Renal cortical epithelial cell (primary cell): ENCODE data around the gene PPIL1. TPM values are rescaled to one million over a fixed set of nuclear protein-coding genes. Genes with fewer than 3 reads are reported as not detected.
A peak's percentile ranks its signal among the peaks of the same experiment; 100 is the strongest.

Source experiments
- DNase-seq: peaks from one replicate; pipeline ENCODE4 v3.0.0-alpha.2; 2011; ENCODE audit warnings: low read depth
- total RNA-seq: library from RNA; depleted of rRNA; stranded (reverse); fragments of >200 nt; gene quantifications from 2 replicates; pipeline ENCODE4 v1.2.3, GENCODE V29; 2014

Gene PPIL1
- total RNA-seq, 1 donor from 2014 or later, result 29.6 TPM

DNA sequence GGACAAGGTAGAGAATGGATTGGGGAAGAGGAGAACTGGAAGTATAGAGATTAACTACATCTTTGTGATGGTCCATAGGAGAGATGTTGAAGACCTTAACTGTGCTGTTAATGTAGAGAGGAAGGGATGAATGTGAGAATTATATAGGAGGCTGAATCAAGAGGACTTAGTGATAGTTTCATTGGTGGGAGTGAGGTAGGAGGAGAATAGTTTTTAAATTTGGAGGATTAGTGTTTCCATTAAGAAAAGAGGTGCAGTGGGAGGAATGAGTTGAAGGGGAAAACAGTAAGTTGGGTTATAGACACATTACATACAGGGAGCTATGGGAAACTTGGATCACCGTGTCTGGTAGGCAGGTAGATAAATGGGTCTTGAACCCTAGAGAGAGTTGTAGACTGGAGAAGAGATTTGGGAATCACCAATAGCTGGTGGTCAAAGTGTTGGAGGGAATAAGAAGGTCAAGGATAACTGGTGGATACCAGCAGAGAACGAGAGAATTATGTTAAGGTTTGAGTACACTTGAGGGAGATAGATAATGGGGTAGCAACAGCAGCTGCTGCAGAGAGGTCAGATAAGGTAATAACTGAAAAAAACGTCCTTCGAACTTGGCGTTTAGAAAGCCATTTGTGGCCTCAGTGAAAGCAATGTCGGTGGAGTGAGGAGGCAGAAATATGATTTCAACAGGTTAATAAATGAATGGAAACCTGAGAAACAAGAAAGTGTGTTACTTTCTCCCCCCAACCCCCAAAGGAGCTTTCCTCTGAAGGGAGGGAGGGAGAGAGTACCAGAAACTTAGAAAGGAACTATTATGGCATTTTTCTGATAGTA lies 14.3 kb upstream of the PPIL1 start:
- DNase-seq, result no peak

DNA sequence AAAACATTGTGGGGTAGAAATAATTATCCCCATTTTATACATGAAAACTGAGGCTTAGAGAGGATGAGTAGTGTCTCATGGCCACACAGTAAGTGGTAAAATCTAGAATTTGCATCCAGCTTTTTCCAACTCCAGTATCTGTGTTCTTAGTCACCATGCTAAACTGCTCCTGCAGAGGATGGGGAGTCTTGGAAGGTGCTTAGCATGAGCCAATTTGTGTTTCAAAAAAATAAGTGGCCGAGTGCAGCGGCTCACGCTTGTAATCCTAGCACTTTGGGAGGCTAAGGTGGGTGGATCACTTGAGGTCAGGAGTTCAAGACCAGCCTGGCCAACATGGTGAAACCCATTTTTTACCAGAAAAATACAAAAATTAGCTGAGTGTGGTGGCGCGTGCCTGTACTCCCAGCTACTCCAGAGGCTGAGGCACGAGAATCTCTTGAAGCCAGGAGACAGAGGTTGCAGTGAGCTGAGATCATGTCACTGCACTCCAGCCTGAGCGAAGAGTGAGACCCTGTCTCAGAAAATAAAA lies 13.6 kb upstream of the PPIL1 start:
- no peak for DNase-seq

DNA sequence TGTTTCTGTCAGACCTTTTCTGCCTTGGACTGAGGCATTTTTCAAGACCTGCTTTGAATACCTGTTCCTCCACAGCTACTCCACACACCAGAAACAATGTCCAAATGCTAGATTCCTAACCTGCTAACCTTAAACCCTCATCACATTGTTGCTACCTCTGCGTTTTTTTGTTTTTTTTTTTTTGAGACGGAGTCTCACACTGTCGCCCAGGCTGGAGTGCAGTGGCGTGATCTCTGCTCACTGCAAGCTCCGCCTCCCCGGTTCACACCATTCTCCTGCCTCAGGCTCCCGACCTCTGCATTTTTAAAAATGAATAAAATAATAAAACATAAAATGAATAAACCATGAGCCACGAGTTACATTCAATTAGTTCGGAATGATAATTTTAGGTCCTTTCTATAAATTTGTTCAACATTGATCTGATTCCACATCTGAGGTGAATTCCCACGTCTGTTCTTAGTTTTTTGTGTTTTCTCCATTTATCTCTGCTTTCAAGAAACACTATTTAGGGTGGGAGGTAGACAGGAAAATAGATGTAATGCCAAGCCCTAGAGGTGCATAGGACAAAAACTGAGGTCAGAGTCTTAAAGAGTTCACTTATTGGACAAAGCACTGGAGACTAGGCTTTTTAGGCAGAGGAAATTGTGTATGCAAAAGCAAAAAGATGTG lies 12.5 kb upstream of the PPIL1 start:
- no peak for DNase-seq

DNA sequence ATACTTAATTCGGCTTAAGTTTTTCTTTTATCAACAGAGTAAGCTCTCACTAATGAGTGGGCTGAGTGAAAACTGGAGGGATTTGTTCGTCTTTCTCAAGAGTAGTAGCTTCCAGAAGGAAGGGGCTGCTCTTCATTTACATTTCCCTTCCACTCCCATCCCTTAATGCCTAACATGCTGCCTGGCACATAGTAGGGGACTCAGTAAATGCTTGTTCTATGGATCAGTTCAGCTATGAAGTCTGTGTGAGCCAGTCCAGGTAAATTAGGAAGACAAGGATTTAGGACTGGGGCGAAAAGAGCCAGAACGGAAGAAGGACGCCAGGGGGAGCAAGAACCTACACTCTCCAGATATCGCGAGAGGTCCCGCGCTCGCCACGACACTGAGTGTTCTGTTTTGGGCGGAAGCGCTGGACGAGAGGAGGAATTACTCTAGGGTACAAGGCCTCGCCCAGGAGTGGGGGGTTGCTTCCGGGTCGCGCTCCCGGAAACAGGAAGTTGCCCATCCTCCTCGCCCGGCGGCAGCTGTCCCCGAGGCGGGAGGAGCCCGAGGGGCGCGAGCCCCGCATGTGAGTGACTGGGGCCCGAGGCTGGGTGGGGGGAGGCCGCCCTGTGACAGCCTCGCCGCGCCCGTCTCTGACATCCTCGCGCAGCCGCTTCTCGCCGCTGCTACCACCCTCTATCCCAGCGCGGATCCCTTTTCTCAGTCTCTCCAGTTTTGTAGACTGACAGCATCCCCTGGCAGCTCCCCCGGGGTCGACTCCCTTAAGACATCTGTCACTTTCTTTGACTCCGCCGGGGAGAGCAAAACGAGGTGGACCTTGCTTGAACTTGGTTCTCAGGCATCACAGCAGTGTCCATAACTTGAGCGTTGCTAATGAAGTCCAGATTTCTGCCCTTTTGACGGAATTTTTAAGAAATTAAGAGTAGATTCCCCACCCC lies 11.1 kb upstream of the PPIL1 start, which contains the start of gene C6orf89:
Gene C6orf89 (plus strand): TSS at position 492 of the 941 bp plus-strand sequence. CDS start 13,493 bp downstream, outside the sequence.
- peak; percentile 93 for DNase-seq

DNA sequence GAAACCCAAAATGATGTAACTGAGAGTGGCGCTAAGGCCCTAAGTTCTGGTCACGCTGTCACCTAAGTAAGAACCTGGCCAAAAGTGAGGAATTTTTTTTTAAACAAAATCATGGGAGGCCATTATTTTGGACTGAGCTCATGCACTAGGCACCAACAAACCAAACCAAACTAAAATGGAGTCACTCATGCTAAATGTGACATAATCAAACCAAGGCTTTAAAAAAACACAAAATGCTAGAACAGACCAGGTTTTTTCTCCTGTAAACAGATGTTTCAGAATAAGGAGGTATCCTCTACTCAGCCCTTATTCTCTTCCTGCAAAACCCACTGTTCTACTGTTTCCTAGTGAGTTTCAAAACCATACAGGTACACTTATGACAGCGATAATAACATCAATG lies 10.0 kb upstream of the PPIL1 start:
- no peak for DNase-seq

DNA sequence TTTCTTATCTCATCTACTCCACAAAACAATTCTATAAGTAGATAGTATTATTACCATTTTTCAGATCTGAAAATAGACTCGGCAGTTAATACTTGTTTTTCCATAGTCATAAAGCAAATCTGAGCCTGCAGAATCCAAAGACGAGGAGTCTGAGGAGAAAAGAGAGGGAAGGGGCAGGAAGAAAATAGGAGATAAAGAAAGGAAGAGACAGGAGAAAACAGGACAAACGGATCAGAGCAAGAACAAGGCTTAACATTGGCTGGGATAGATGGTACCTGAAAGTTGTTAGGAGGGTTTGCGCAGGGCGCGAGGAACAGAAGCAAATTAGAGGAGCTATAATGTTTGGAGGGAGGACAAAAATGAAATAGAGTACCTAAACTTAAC lies 639 bp upstream of the PPIL1 start:
- no peak for DNase-seq

DNA sequence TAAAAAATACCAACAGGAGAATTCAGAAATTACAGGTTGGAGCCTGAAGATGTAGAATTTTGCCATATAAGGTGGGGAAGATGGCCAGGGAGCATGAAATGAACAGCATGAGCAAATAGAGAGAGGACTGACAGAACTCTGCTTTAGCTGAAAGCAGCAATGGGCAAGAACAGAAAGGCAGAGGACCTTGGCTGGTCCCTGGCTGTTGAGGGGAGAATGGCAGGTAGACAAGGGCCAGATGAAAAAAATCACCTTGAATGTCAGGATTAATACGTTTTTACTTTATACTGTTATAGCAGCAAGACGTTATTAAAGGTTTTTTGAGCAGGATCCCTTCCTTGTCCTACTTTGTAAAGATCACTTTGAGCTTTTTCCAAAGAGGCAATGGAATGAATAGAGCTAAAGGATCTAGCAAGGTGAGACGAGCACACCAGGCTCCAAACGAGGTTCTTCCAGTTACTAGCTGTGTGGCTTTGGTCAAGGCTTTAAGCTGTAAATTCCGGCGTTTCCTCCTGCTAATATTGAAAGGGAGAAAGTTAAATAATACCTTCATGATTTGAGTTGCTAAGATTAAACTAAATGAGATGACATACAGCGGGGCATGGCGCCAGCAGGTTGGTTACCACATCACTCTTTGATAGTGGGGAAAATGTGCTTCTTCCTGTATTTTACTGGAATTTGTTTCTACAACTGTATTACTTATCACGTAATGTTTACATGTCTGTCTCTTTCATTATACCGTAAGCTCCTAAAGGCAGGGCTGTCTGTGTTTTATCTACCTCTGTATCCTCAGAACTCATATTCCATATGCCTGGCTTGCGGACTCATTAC lies 776 bp downstream of the PPIL1 start:
- peak; percentile 28 for DNase-seq

DNA sequence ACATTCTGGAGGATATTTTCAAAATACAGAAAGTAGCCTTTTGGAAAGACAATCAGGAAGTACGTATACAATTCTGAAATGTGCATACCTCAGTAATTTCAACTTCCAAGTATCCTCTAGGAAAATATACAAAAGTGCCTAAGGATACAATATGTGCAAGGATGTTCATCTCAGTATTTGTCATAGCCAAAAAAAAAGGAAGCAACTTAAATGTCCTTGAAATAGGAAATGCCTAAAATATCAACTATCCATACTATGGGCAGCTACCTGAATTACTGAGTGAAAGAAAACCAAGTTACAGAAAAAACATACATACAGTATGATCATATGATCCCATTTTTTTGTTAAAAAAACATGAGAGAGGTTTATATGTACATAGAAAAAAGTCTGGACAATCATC lies 1.5 kb downstream of the PPIL1 start:
- DNase-seq, result no peak

DNA sequence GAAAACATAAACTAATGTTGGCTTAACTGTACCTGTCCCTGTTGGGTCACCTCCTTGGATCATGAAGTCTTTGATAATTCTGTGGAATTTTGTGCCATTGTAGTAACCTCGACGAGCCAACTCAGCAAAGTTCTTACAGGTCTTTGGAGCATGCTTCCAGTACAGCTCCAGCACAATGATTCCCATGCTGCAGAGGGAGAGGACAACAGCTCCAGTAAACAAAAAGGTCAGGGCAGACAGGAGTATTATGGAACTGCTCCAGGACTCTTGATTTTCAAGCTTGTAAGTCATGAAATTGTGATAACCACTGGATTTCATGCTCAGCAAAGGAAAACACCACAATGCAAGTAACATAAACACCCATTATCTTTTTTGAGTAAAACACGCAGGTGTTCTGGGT lies 2.9 kb downstream of the PPIL1 start:
- DNase-seq, result no peak

DNA sequence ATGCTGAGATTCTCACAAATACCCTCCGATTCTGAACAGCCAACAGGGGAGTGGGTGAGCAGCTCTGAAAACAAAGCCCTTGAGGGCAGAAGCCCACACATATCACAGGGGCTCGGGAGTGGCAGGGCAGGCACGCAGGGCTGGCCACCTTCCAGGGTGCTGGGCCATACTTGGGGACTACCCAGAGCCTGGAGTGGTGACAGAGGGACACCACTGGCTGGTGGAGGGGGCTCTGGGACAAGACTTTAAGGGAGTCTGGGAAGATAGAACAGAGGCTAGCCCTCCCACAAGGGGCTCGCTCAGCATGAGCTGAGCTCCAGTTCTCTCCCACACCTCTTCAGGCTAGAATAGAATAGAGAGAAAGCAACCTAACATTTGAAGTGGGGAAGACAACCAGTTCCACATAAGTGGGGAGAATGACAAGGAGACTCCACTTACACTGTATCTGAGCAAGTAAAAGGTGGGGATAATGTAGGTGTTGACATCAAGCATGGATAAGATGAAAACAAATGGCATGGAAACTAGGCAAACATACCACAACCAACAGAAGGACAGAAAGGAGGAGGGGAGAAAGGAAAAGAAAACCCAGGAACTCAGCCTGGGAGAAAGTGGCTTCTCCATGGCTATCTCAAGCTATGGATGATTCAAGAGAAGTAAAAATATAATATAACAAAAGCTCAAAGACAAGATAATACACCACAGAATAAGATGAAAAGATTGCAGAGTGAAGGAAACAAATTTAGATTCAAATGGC lies 7.0 kb downstream of the PPIL1 start:
- DNase-seq, result no peak

DNA sequence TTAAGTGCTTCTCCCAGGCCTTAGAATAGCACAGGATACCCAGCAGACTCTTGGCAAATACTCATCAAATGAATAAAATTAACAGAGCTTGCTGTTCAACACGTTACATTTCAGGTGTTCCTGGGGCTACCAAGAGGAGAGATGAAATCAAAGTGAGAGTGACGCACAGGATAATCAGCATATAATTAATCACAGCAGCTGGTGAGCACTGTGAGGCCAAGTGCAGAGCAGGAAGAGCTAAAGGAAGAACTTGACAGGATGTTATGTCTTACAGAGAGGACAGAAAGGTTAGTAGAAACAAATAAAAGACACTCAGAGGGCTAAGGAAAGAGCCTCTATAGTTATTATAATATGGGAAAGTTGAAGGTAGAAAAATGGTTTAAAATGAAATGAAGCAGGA lies 8.8 kb downstream of the PPIL1 start:
- DNase-seq, result no peak

DNA sequence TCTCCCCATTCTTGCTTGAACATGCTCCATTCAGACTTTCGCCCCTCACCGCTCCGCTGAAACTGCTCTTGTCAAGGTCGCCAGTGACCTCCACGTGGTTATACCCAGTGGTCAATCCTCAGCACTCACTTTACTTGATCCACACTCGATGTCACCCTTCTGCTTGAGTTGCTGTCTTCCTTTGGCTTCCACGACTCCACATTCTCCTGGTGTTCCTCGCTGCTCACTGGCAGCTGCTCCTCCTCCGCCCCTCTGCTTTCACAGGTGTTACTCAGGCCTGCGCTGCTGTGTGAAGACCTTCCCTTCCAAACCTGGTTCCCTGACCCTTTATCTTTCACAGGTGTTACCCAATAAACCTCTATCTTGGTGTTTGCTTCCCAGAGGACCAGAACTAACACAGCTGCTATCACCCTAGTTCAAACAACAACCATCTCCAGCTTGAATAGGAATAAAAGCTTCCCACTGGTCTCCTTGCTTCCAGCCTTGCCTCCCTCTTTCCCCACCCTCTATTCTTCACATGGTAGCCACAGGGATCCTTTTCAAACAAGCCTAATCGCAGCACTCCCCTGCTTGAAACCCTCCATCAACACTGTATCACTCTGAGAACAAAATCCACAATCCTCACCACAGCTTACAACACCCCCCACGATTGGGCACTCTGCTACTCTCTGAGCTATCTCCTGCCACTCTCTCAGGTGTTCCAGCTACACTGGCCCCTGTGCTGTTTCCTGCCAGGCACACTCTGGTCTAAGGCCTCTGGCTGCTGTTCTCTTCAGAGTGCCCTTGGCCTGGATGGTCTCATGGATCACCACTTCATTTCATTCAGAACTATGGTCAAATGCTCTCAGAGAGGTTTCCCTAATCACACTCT lies 10.7 kb downstream of the PPIL1 start:
- no peak for DNase-seq

DNA sequence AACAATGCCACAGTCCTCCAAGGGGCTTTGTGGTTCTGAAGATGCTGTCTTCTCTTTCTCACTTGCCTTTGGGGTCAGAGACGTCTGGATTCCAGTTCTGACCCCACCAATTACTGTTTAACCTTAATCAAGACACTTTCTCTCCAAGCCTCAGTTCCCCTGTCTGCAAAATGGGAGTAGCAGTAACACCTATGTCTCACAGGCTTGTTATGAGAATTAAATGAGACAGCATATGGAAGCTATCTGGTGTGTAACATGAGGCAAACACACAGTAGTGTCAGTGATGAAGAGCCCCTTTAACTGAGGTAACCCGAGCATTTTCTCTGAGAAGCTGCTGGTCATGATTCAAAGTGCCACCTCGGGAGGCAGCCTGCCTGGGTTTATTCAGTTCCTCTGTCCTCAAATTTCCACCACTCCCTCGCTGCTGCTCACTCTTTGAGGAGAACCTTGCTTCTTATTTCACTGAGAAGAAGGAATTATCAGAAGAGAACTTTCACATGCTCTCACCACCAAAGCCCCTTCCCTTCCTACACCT lies 11.7 kb downstream of the PPIL1 start:
- DNase-seq, result no peak

DNA sequence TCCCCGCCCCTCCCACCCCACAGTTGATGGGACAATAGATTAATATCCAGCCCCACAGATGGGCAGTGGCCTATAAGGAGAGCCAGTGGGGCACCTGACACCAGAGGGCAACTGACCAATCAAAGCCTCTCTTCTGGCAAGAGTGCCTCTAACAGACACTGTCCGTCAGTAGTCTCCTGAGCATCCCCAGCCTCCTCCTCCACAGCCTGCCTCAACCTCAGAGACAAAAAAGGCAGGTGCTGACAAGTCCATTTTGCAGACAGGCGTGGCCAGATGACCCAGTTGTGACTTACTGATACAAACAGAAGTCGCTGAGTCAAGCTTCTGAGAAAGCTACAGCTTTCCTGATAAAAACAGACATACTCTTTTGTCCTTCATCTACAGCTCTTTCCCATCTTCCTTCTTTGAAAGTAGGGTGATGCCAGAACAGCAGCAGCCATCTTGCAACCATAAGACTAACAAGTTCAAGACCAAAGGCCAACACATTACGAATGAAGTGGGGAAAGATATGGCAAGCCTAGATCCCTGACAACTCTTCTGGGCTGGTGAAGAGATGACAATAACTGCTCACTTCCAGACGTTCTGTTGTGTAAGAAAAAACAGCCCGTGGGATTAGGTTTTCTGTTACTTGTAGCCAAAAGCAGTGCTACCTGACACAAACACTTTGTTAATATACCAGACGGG lies 12.3 kb downstream of the PPIL1 start:
- DNase-seq, result no peak

DNA sequence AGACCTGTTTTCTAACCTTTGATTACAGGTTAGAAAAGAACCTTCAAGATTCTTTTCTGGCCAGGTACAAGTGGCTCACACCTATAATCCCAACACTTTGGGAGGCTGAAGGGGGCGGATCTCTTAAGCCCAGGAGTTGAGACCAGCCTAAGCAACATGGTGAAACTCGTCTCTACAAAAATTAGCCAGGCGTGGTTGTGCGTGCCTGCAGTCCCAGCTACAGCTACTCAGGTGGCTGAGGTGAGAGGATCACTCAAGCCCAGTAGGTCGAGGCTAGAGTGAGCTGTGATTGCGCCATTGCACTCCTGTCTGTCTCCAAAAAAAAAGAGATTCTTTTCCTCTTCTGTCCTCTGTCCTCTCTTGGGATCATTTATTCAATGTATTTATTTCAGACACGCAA lies 14.5 kb downstream of the PPIL1 start:
- DNase-seq, result no peak

DNA sequence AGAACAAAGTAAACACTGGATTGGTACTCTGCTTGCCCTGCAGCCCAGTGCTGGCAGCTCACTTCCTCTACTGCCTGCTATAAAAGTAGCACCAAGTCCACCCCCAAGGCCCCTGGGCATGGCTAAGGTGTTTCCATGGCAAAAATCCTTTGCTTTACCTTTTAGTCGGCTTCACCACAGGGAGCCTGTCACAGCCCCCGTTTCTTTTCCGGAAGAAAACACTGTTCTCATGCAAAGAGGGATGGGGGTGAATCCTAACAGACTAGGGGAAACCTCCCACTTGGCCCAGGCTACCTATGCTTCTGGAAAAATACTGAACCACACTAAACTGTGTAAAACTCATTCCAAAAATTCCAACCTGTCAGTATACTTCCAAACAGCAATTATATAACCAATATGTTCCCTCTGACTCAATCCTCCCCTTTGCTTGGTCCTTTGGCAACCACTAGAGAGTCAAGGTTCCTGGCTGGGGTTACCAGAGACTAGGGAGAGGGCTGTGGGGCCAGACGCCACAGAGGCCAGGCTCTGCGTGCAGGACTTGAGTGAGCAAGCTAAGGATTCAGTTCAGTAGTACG lies 16.1 kb downstream of the PPIL1 start:
- DNase-seq, result peak; percentile 28

DNA sequence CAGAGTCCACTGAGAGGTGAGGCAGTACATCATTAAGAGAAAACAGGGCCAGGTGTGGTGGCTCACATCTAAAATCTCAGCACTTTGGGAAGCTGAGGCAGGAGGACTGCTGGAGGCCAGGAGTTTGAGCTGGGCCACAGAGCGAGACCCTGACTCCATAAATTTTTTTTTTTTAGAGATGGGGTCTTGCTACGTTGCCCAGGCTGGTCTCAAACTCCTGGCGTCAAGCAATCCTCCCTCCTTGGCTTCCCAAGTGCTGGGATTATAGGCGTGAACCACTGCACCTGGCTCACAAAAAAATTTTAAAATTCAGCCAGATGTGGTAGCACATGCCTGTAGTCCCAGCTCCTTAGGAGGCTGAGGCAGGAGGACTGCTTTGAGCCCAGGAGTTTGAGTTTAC lies 17.3 kb downstream of the PPIL1 start:
- DNase-seq, result no peak

DNA sequence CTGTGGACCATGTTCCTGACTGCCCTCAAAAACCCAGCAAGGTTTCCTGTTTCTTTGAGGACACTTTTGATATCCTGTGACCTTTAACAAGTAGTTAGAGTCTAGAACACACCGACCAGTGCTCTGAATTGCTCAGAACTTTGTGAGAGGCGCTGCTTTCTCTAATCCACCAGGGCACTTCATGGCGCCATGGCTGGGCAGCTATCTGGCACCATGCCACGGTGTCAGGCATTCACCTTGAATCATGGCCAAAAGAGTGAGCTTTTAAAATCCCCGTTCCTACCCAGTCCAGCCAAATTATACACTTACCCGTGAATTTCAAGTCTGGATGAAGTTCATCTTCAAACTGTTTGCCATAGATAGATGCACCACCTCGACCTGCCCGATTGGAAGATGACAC lies 18.3 kb downstream of the PPIL1 start:
- DNase-seq, result no peak
